CD14-positive monocyte (primary cell): ENCODE results near the gene SEMA3A. TPM values are rescaled to one million over a fixed set of nuclear protein-coding genes. Genes with fewer than 3 reads are reported as not detected.

Experiments
- DNase-seq, 3 donors: peaks; one replicate each; pipeline ENCODE4 v3.0.0-alpha.2; 2011 to 2022
- H2AFZ ChIP-seq: 2 replicates; pipeline ENCODE4 v1.6.0; 2012; ENCODE audit warnings: mild to moderate bottlenecking, low read depth, low read length, inconsistent platforms; ENCODE audit not compliant: insufficient read depth, poor library complexity, severe bottlenecking
- H3K27ac ChIP-seq, 2 donors: 1 replicate in 1 of 2; 2 replicates in 1 of 2; pipeline ENCODE4 v1.5.1; 2012 to 2013; ENCODE audit warnings: low read length in 2 of 2, control low read depth in 1 of 2, inconsistent platforms in 1 of 2, low read depth in 1 of 2, mild to moderate bottlenecking in 1 of 2
- H3K27me3 ChIP-seq, 2 donors: one replicate each; pipeline versions ENCODE4 v1.6.0 to v1.6.1; 2011 to 2013; ENCODE audit warnings: low read length in 2 of 2; ENCODE audit not compliant: control insufficient read depth in 2 of 2, insufficient read depth in 2 of 2
- H3K36me3 ChIP-seq, 2 donors: replicated peaks in 1 of 2; 1 replicate in 1 of 2; 2 replicates in 1 of 2; pipeline versions ENCODE4 v1.5.1 to v1.6.1; 2012 to 2013; ENCODE audit warnings: low read length in 2 of 2, control low read depth in 1 of 2, inconsistent platforms in 1 of 2, mild to moderate bottlenecking in 1 of 2; ENCODE audit not compliant: insufficient read depth in 2 of 2, control insufficient read depth in 1 of 2
- H3K4me1 ChIP-seq, 2 donors: 1 replicate in 1 of 2; 2 replicates in 1 of 2; pipeline versions ENCODE4 v1.5.1 to v1.6.1; 2012 to 2013; ENCODE audit warnings: low read length in 2 of 2, control low read depth in 1 of 2, inconsistent platforms in 1 of 2, mild to moderate bottlenecking in 1 of 2, moderate library complexity in 1 of 2; ENCODE audit not compliant: insufficient read depth in 2 of 2, control insufficient read depth in 1 of 2
- H3K4me2 ChIP-seq: replicated peaks from 2 replicates; pipeline ENCODE3; 2012; ENCODE audit warnings: low read length, moderate library complexity, mild to moderate bottlenecking; ENCODE audit not compliant: poor library complexity, severe bottlenecking; ENCODE audit errors: extremely low read depth
- H3K4me3 ChIP-seq, 3 experiments: fragments of 200-600 bp in 1 of 3; sonication (generic) in 1 of 3; replicated peaks in 1 of 3; 1 replicate in 2 of 3; 2 replicates in 1 of 3; pipeline ENCODE4 v1.5.1; 2011 to 2013; ENCODE audit warnings: low read length in 3 of 3, mild to moderate bottlenecking in 3 of 3, control low read depth in 2 of 3, low read depth in 2 of 3, inconsistent platforms in 1 of 3, moderate library complexity in 1 of 3
- H3K79me2 ChIP-seq: 2 replicates; pipeline ENCODE4 v1.6.0; 2012; ENCODE audit warnings: mild to moderate bottlenecking, control low read depth, inconsistent platforms, low read length, moderate library complexity; ENCODE audit not compliant: insufficient read depth
- H3K9ac ChIP-seq: 2 replicates; pipeline ENCODE4 v1.6.0; 2017; ENCODE audit warnings: low read length, mild to moderate bottlenecking; ENCODE audit not compliant: insufficient read depth, poor library complexity, severe bottlenecking
- H3K9me3 ChIP-seq, 2 donors: replicated peaks in 1 of 2; 1 replicate in 1 of 2; 2 replicates in 1 of 2; pipeline versions ENCODE4 v1.5.1 to v1.6.1; 2012 to 2013; ENCODE audit warnings: low read length in 2 of 2, control low read depth in 1 of 2; ENCODE audit not compliant: control insufficient read depth in 1 of 2, insufficient read depth in 1 of 2
- H4K20me1 ChIP-seq: 2 replicates; pipeline ENCODE4 v1.6.0; 2012; ENCODE audit warnings: mild to moderate bottlenecking, low read length, control low read depth, moderate library complexity; ENCODE audit not compliant: insufficient read depth
- H3K27ac Mint-ChIP-seq, 7 donors: one replicate each; pipeline ENCODE4 v1.8.0; 2020; ENCODE audit warnings: mild to moderate bottlenecking in 7 of 7, mixed read lengths in 7 of 7, moderate library complexity in 6 of 7, inconsistent platforms in 2 of 7
- H3K27me3 Mint-ChIP-seq, 3 donors: one replicate each; pipeline ENCODE4 v1.8.0; 2021 to 2022; ENCODE audit warnings: low read depth in 3 of 3, mild to moderate bottlenecking in 3 of 3, mixed read lengths in 3 of 3, moderate library complexity in 3 of 3, inconsistent platforms in 1 of 3
- H3K36me3 Mint-ChIP-seq, 2 donors: one replicate each; pipeline ENCODE4 v1.8.0; 2020; ENCODE audit warnings: mixed read lengths in 2 of 2, inconsistent platforms in 1 of 2, mild to moderate bottlenecking in 1 of 2
- H3K4me1 Mint-ChIP-seq: one replicate; pipeline ENCODE4 v1.8.0; 2020; ENCODE audit warnings: mild to moderate bottlenecking, mixed read lengths
- H3K4me3 Mint-ChIP-seq, 2 donors: one replicate each; pipeline ENCODE4 v1.8.0; 2020; ENCODE audit warnings: mild to moderate bottlenecking in 2 of 2, mixed read lengths in 2 of 2, moderate library complexity in 1 of 2
- H3K9me3 Mint-ChIP-seq, 7 donors: one replicate each; pipeline ENCODE4 v1.8.0; 2020 to 2022; ENCODE audit warnings: mixed read lengths in 7 of 7, mild to moderate bottlenecking in 6 of 7, moderate library complexity in 6 of 7, inconsistent platforms in 2 of 7
- CTCF ChIP-seq: fragments of 200-600 bp; IDR thresholded peaks from one replicate; pipeline ENCODE4 v1.8.0; 2022; ENCODE audit warnings: antibody characterized with exemption, mild to moderate bottlenecking
- WGBS: methylation state at CpG from one replicate; pipeline ENCODE4 v1.1.5; 2013; ENCODE audit warnings: missing lambda C conversion rate; ENCODE audit not compliant: insufficient coverage; 5-methylcytosine and 5-hydroxymethylcytosine counted together
- intact Hi-C, 2 donors: fragments of 100-400 bp; cut with micrococcal nuclease; formaldehyde crosslinking; loops; one replicate each; pipeline versions ENCODE4 v1.15.0 to v1.15.1; 2023
- polyA plus RNA-seq, 3 donors: library from polyadenylated mRNA; depleted of rRNA in 1 of 3; unstranded in 2 of 3; stranded (reverse) in 1 of 3; fragments of 300-500 nt in 2 of 3; fragments of >200 nt in 1 of 3; fragmentation: Illumina TruSeq in 2 of 3; gene quantifications; 1 replicate in 2 of 3; 2 replicates in 1 of 3; pipeline ENCODE4 v1.2.3, GENCODE V29; 2012 to 2021

Gene SEMA3A
- polyA plus RNA-seq, 3 donors = 0.03 TPM; not detected in 2

GRCh38 chr7:84236398-84236797, 41.8 kb upstream of the SEMA3A start:
- H3K27ac Mint-ChIP-seq = peak overlapping the region; percentile 10 to 84 (median 48)
- Histone ChIP-seq H3K9ac (no peak overlapping the region), H3K4me2 (peak overlapping the region; percentile 13), H3K9me3 (peaks cover 0 to 2% of the 10 kb centered on the region in 2 donors), H3K79me2 (no peaks in the 10 kb centered on the region), H3K4me1 (peaks cover 14 to 25% of the 10 kb centered on the region in 2 donors), H3K36me3 (no peaks in the 10 kb centered on the region), H2AFZ (no peak overlapping the region), H3K27me3 (no peaks in the 10 kb centered on the region), H4K20me1 (no peaks in the 10 kb centered on the region), H3K27ac (peak overlapping the region in 1 of 2 donors; percentile 1), H3K4me3 (no peak overlapping the region)
- no CpG with 5 or more reads among the region's 3 CpGs for WGBS
- H3K9me3 Mint-ChIP-seq = peaks cover 2 to 15% (median 5%) of the 10 kb centered on the region in 7 donors
- peaks cover 23% of the 10 kb centered on the region for H3K4me1 Mint-ChIP-seq
- DNase-seq = peak; percentile 9 to 67 (median 56)
- intact Hi-C loops = no loop called here
- peak overlapping the region in 1 of 2 donors; percentile 46 for H3K4me3 Mint-ChIP-seq
- H3K36me3 Mint-ChIP-seq = peaks cover 0 to 4% of the 10 kb centered on the region in 2 donors
- no peak for TF ChIP-seq CTCF
- H3K27me3 Mint-ChIP-seq = no peaks in the 10 kb centered on the region

- no peak overlapping the region for H3K9ac ChIP-seq
- Mint-ChIP-seq H3K27ac (no peak overlapping the region), H3K9me3 (peaks cover 0 to 10% (median 3%) of the 10 kb centered on the region in 7 donors), H3K4me3 (no peak overlapping the region), H3K4me1 (peaks cover 22% of the 10 kb centered on the region), H3K27me3 (no peaks in the 10 kb centered on the region), H3K36me3 (no peaks in the 10 kb centered on the region)
- H3K4me3 ChIP-seq = no peak overlapping the region
- intact Hi-C loops = no loop called here
- peak in 2 of 3 donors; percentile 6 to 49 for DNase-seq
- no peak overlapping the region for H3K4me2 ChIP-seq
- 50% methylated on average over 1 of the region's 1 CpG for WGBS
- no peak overlapping the region for H3K27ac ChIP-seq
- H4K20me1 ChIP-seq = no peaks in the 10 kb centered on the region
- peaks cover 12 to 20% of the 10 kb centered on the region in 2 donors for H3K4me1 ChIP-seq
- H3K9me3 ChIP-seq = no peaks in the 10 kb centered on the region
- no peaks in the 10 kb centered on the region for H3K27me3 ChIP-seq
- TF ChIP-seq CTCF = no peak
- no peaks in the 10 kb centered on the region for H3K79me2 ChIP-seq
- H2AFZ ChIP-seq = no peak overlapping the region
- H3K36me3 ChIP-seq = no peaks in the 10 kb centered on the region
Measured at GRCh38 chr7:84232646-84233045, 38.1 kb upstream of the SEMA3A start.
